H1 (cell line): ENCODE results near the gene UBR2. TPM values are rescaled to one million over a fixed set of nuclear protein-coding genes. Genes with fewer than 3 reads are reported as not detected.

Experiments
- CTCF ChIA-PET: fragments of 300-600 bp; sonication (Branson Sonifier 250); formaldehyde crosslinking; loops from one replicate; lab custom pipeline; 2021; ENCODE audit not compliant: partially characterized antibody; lab: Charles Lee
- POLR2A ChIA-PET: fragments of 300-600 bp; sonication (Branson Sonifier 250); formaldehyde crosslinking; loops from one replicate; lab custom pipeline; 2021; ENCODE audit warnings: inconsistent platforms; ENCODE audit not compliant: partially characterized antibody; lab: Charles Lee
- DNase-seq, 2 experiments: peaks; one replicate each; pipeline versions ENCODE4 v3.0.0 to v3.0.0-alpha.2; 2010 to 2022; ENCODE audit warnings: low spot score in 2 of 2, low read depth in 1 of 2, mixed read lengths in 1 of 2
- FAIRE-seq: peaks from 2 replicates; lab custom pipeline; 2011; peaks lifted over from hg19 to GRCh38; lab: Jason Lieb, UNC
- H2AFZ ChIP-seq: 2 replicates; pipeline ENCODE4 v1.8.1; 2012; ENCODE audit warnings: low read length, inconsistent platforms
- H2AK5ac ChIP-seq: 2 replicates; pipeline ENCODE4 v1.6.1; 2013; ENCODE audit warnings: low read depth, low read length
- H2BK120ac ChIP-seq: replicated peaks from 2 replicates; pipeline ENCODE3; 2013; ENCODE audit warnings: low read depth, low read length, inconsistent platforms
- H2BK12ac ChIP-seq: 2 replicates; pipeline ENCODE4 v1.6.1; 2013; ENCODE audit warnings: low read depth, low read length
- H2BK15ac ChIP-seq: 2 replicates; pipeline ENCODE4 v1.6.1; 2013; ENCODE audit warnings: low read length
- H2BK20ac ChIP-seq: 2 replicates; pipeline ENCODE4 v1.6.1; 2013; ENCODE audit warnings: low read length
- H2BK5ac ChIP-seq: 2 replicates; pipeline ENCODE4 v1.6.1; 2013; ENCODE audit warnings: low read depth, low read length
- H3K14ac ChIP-seq: 2 replicates; pipeline ENCODE4 v1.6.1; 2013; ENCODE audit warnings: inconsistent platforms; ENCODE audit not compliant: insufficient read length
- H3K18ac ChIP-seq: 2 replicates; pipeline ENCODE4 v1.6.1; 2013; ENCODE audit warnings: low read length; ENCODE audit errors: extremely low read depth
- H3K23ac ChIP-seq: 2 replicates; pipeline ENCODE4 v1.6.1; 2013; ENCODE audit warnings: inconsistent platforms; ENCODE audit not compliant: insufficient read length
- H3K23me2 ChIP-seq: 2 replicates; pipeline ENCODE4 v1.6.1; 2013; ENCODE audit warnings: low read depth, low read length
- H3K27ac ChIP-seq: 2 replicates; pipeline ENCODE4 v1.6.1; 2011; ENCODE audit warnings: low read depth, low read length, inconsistent platforms
- H3K27me3 ChIP-seq, 4 experiments: replicated peaks in 1 of 4; 1 replicate in 1 of 4; 2 replicates in 3 of 4; pipeline versions ENCODE4 v1.6.1 to v1.8.1; 2011 to 2013; ENCODE audit warnings: low read length in 3 of 4, mild to moderate bottlenecking in 3 of 4, inconsistent platforms in 2 of 4, mixed read lengths in 2 of 4, moderate library complexity in 1 of 4; ENCODE audit not compliant: control insufficient read depth in 3 of 4, insufficient read depth in 3 of 4; ENCODE audit errors: extremely low read depth in 1 of 4
- H3K36me3 ChIP-seq, 4 experiments: 2 replicates each; pipeline versions ENCODE4 v1.6.1 to v1.8.1; 2011 to 2013; ENCODE audit warnings: mild to moderate bottlenecking in 4 of 4, low read length in 3 of 4, moderate library complexity in 2 of 4, control low read depth in 1 of 4, inconsistent platforms in 1 of 4; ENCODE audit not compliant: insufficient read depth in 4 of 4, control insufficient read depth in 2 of 4
- H3K4ac ChIP-seq: replicated peaks from 2 replicates; pipeline ENCODE3; 2013; ENCODE audit warnings: low read length, low read depth, mixed read lengths, inconsistent platforms; ENCODE audit not compliant: insufficient read length
- H3K4me1 ChIP-seq, 4 experiments: replicated peaks in 1 of 4; 1 replicate in 1 of 4; 2 replicates in 3 of 4; pipeline versions ENCODE4 v1.6.1 to v1.8.1; 2011 to 2013; ENCODE audit warnings: low read length in 3 of 4, inconsistent platforms in 2 of 4, mixed read lengths in 1 of 4; ENCODE audit not compliant: insufficient read depth in 4 of 4, control insufficient read depth in 3 of 4
- H3K4me2 ChIP-seq, 2 experiments: 2 replicates each; pipeline versions ENCODE4 v1.6.1 to v1.8.1; 2011 to 2013; ENCODE audit warnings: low read depth in 2 of 2, low read length in 2 of 2, control low read depth in 1 of 2, inconsistent platforms in 1 of 2, mild to moderate bottlenecking in 1 of 2; ENCODE audit not compliant: insufficient read depth in 1 of 2
- H3K4me3 ChIP-seq, 4 experiments: fragments of 200-600, 300-600 bp in 1 of 4; sonication (generic), shearing (Covaris generic), sonication (Bioruptor Twin) in 1 of 4; 2 replicates each; pipeline versions ENCODE4 v1.5.1 to v1.8.1; 2011 to 2016; ENCODE audit warnings: low read length in 4 of 4, low read depth in 3 of 4, control low read depth in 2 of 4, inconsistent platforms in 2 of 4, mild to moderate bottlenecking in 2 of 4, mixed read lengths in 1 of 4, moderate library complexity in 1 of 4; ENCODE audit not compliant: insufficient read depth in 2 of 4; ENCODE audit errors: extremely low read depth in 1 of 4
- H3K56ac ChIP-seq: replicated peaks from 2 replicates; pipeline ENCODE3; 2013; ENCODE audit warnings: low read depth, mild to moderate bottlenecking, mixed read lengths, low read length, inconsistent platforms; ENCODE audit not compliant: insufficient read length
- H3K79me1 ChIP-seq: 2 replicates; pipeline ENCODE4 v1.6.1; 2013; ENCODE audit warnings: low read depth, low read length, control low read depth
- H3K79me2 ChIP-seq, 2 experiments: 2 replicates each; pipeline versions ENCODE4 v1.6.1 to v1.8.1; 2012 to 2013; ENCODE audit warnings: low read length in 2 of 2, mild to moderate bottlenecking in 2 of 2, inconsistent platforms in 1 of 2; ENCODE audit not compliant: insufficient read depth in 2 of 2, control insufficient read depth in 1 of 2
- H3K9ac ChIP-seq, 4 experiments: replicated peaks in 1 of 4; 1 replicate in 1 of 4; 2 replicates in 3 of 4; pipeline versions ENCODE4 v1.6.1 to v1.8.1; 2011 to 2013; ENCODE audit warnings: low read depth in 3 of 4, low read length in 3 of 4, control low read depth in 2 of 4, mild to moderate bottlenecking in 2 of 4, moderate library complexity in 2 of 4, inconsistent platforms in 1 of 4; ENCODE audit errors: extremely low read depth in 1 of 4
- H3K9me3 ChIP-seq, 2 experiments: 2 replicates each; pipeline versions ENCODE4 v1.6.1 to v1.8.1; 2012 to 2013; ENCODE audit warnings: mild to moderate bottlenecking in 2 of 2, moderate library complexity in 2 of 2, control low read depth in 1 of 2, inconsistent platforms in 1 of 2, low read depth in 1 of 2, low read length in 1 of 2, mixed read lengths in 1 of 2; ENCODE audit not compliant: insufficient read depth in 2 of 2
- H4K20me1 ChIP-seq, 2 experiments: replicated peaks in 1 of 2; 2 replicates each; pipeline versions ENCODE3 to v1.8.1; 2011 to 2013; ENCODE audit warnings: inconsistent platforms in 2 of 2, low read length in 2 of 2, mild to moderate bottlenecking in 1 of 2; ENCODE audit not compliant: insufficient read depth in 2 of 2, control insufficient read depth in 1 of 2
- H4K5ac ChIP-seq: 2 replicates; pipeline ENCODE4 v1.6.1; 2013; ENCODE audit warnings: low read length, low read depth, mixed read lengths, inconsistent platforms; ENCODE audit not compliant: insufficient read length
- H4K8ac ChIP-seq: 2 replicates; pipeline ENCODE4 v1.8.0; 2013; ENCODE audit warnings: mild to moderate bottlenecking, moderate library complexity, low read length, inconsistent platforms; ENCODE audit not compliant: insufficient read depth; ENCODE audit errors: extremely low read depth
- H4K91ac ChIP-seq: replicated peaks from 2 replicates; pipeline ENCODE3; 2013; ENCODE audit warnings: low read length, mixed read lengths, inconsistent platforms; ENCODE audit not compliant: insufficient read length
- NRF1 ChIP-seq: IDR thresholded peaks from 2 replicates; pipeline ENCODE4 v1.6.1; 2011; ENCODE audit warnings: mild to moderate bottlenecking, low read depth, low read length, improper control_type of control experiment
- POLR2A ChIP-seq, 2 experiments: IDR thresholded peaks; 1 replicate in 1 of 2; 2 replicates in 1 of 2; pipeline ENCODE4 v1.6.1; 2011; ENCODE audit warnings: low read depth in 2 of 2, low read length in 2 of 2, mild to moderate bottlenecking in 2 of 2; ENCODE audit errors: control extremely low read depth in 1 of 2
- POLR2AphosphoS5 ChIP-seq: IDR thresholded peaks from 2 replicates; pipeline ENCODE4 v1.6.1; 2011; ENCODE audit warnings: low read depth, low read length
- RAD21 ChIP-seq, 2 experiments: IDR thresholded peaks in 1 of 2; conservative IDR thresholded peaks in 1 of 2; 2 replicates each; pipeline ENCODE4 v1.6.1; 2011; ENCODE audit warnings: low read depth in 2 of 2, low read length in 2 of 2, improper control_type of control experiment in 1 of 2, inconsistent platforms in 1 of 2, mild to moderate bottlenecking in 1 of 2, moderate library complexity in 1 of 2
- SUZ12 ChIP-seq: fragments of 200-600 bp; sonication (generic); IDR thresholded peaks from 2 replicates; pipeline ENCODE4 v1.6.1; 2012; ENCODE audit warnings: mild to moderate bottlenecking, inconsistent platforms, low read length, moderate library complexity, mixed read lengths
- TAF7 ChIP-seq: optimal IDR thresholded peaks from 2 replicates; pipeline ENCODE3; 2011; ENCODE audit warnings: low read depth, mild to moderate bottlenecking, inconsistent platforms, low read length, moderate library complexity, borderline replicate concordance
- TBP ChIP-seq: IDR thresholded peaks from 2 replicates; pipeline ENCODE4 v1.6.1; 2011; ENCODE audit warnings: low read depth, low read length, improper control_type of control experiment
- TEAD4 ChIP-seq: IDR thresholded peaks from 2 replicates; pipeline ENCODE4 v1.6.1; 2012; ENCODE audit warnings: low read depth, low read length, inconsistent platforms, mixed read lengths
- ZNF274 ChIP-seq: IDR thresholded peaks from 2 replicates; pipeline ENCODE4 v1.7.0; 2012; ENCODE audit warnings: low read length, borderline replicate concordance; ENCODE audit errors: extremely low read depth
- WGBS, 2 experiments: shearing (Covaris generic) in 1 of 2; methylation state at CpG; one replicate each; pipeline versions ENCODE4 v1.1.6 to v1.1.7; 2013 to 2015; ENCODE audit warnings: low lambda C conversion rate in 2 of 2, mixed read lengths in 2 of 2, inconsistent platforms in 1 of 2, low coverage in 1 of 2, missing lambda C conversion rate in 1 of 2; ENCODE audit not compliant: insufficient replicate concordance in 2 of 2, insufficient coverage in 1 of 2, insufficient read length in 1 of 2; ENCODE audit errors: extremely low coverage in 1 of 2, missing lambda C conversion rate in 1 of 2; 5-methylcytosine and 5-hydroxymethylcytosine counted together
- polyA plus RNA-seq, 7 experiments: library from polyadenylated mRNA; depleted of rRNA in 3 of 7; stranded (reverse) in 5 of 7; unstranded in 2 of 7; fragments of >200 nt in 5 of 7; fragments of 200-250 nt in 2 of 7; gene quantifications; 1 replicate in 5 of 7; 2 replicates in 1 of 7; 4 replicates in 1 of 7; pipeline versions ENCODE4 v1.2.1 to v1.2.3, GENCODE V29; 2011 to 2013; ENCODE audit warnings: missing spikeins in 2 of 7, mixed read lengths in 2 of 7
- total RNA-seq: library from RNA; stranded (reverse); fragmentation: NEBNext Ultra II Directional; extraction: Animal tissue kit (Norgen Biotek cat#: 25700); gene quantifications from 2 replicates; pipeline ENCODE4 v1.2.1, GENCODE V29; 2021

Gene UBR2
- total and polyA plus RNA-seq, 2 of the 8 experiments (the other 6 are each of a cell fraction or from before 2014, with no cell fraction given), result 6.5 to 19.5 TPM

DNA sequence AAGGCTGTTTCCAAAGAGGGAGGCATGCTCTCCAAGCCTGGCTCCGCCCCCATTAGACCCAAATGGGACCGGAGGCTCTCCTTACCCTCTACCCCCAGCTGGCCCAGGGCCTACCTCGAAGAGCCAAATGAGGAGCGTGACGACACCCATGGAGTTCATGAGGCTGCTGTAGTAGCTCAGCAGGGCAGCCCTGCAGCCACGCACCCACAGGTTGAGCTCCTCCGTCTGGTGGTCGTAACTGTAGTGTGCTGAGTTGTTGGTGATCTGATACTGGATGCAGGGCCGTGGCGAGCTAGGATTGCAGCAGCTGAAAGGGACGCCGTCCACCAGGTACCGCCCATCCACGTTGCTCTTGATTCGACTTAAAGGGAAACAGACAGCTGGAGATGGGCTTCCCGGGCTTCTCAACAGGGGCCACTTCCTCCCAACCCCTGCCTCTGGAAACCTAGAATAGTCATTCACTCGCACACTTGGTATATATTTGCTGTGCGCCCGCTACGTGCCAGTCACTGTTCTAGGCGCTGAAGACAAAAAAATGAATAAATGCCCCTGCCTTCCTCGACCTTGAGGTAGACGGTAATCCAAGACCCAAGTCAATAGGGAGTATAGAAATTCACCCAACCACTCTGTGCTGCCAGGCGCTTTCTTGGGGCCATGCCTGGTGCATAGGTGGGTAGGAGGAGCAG, 140.6 kb downstream of the UBR2 start:
- H3K4ac ChIP-seq, result no peak overlapping the region
- peak overlapping the region; percentile 26 to 61; a peak in 3 of 4 replicates for H3K4me2 ChIP-seq
- 0 out of 7 replicates have a peak overlapping the region, but pooled peaks of 1 of the 4 experiments have one; percentile 1 for H3K9ac ChIP-seq
- CTCF ChIA-PET, result interaction anchor here (1.3 to 6.1 kb wide), 5 partner anchors 10 to 194 kb away, joined by 5 to 41 read pairs (median 8); no protein-coding TSS in a partner anchor
- no peaks in the 10 kb centered on the region for H3K79me1 ChIP-seq
- H4K91ac ChIP-seq, result peak overlapping the region; percentile 56
- 0 out of 2 replicates have a peak overlapping the region, but pooled peaks have one; percentile 1 for H3K18ac ChIP-seq
- no peak overlapping the region for H3K23ac ChIP-seq
- no peak overlapping the region for H4K5ac ChIP-seq
- POLR2A ChIA-PET, result interaction anchor here (0.7 to 2.0 kb wide), 11 partner anchors 10 to 548 kb away, joined by 3 to 14 read pairs (median 4); partner anchors contain the start of genes RPL7L1 and UBR2
- H3K4me1 ChIP-seq, result peaks cover 0 to 6% (median 1%) of the 10 kb centered on the region in 4 experiments; a peak in 3 of 7 replicates
- H3K36me3 ChIP-seq, result no peaks in the 10 kb centered on the region
- H3K9me3 ChIP-seq, result no peaks in the 10 kb centered on the region
- peak overlapping the region; percentile 57; the same call in 1 of the 2 replicates for H2BK5ac ChIP-seq
- no peak overlapping the region for H3K27ac ChIP-seq
- H3K79me2 ChIP-seq, result no peaks in the 10 kb centered on the region
- H4K8ac ChIP-seq, result peak overlapping the region; percentile 86
- H2BK15ac ChIP-seq, result peak overlapping the region; percentile 31; the same call in 1 of the 2 replicates
- TF ChIP-seq TBP, result peak; percentile 66
- TF ChIP-seq ZNF274, result no peak
- TF ChIP-seq SUZ12, result no peak
- TF ChIP-seq POLR2AphosphoS5, result peak; percentile 78; the same call in 1 of the 2 replicates
- no peak for TF ChIP-seq TEAD4
- TF ChIP-seq POLR2A (IDR thresholded peaks at IDR 0.05; ENCODE audit: control extremely low read depth in 1 of 2, low read depth in 2 of 2, low read length in 2 of 2), result peak in 1 of 2 experiments; percentile 63; a peak in 2 of 3 replicates
- no peak for TF ChIP-seq RAD21 (IDR thresholded peaks at IDR 0.05 in 1 of 2, conservative IDR thresholded peaks at IDR 0.05 in 1 of 2; ENCODE audit: low read depth in 2 of 2, low read length in 2 of 2)
- peak; percentile 91 for TF ChIP-seq TAF7
- TF ChIP-seq NRF1, result no peak
- no peak overlapping the region for H2AK5ac ChIP-seq
- H3K4me3 ChIP-seq, result peak overlapping the region in 2 of 4 experiments; percentile 2 to 43; a peak in 3 of 8 replicates
- WGBS, 2 experiments, result 73% methylated on average over 24 of the region's 24 CpGs; no CpG with 5 or more reads in 1 of the 2 experiments
- H3K14ac ChIP-seq, result no peak overlapping the region
- no peaks in the 10 kb centered on the region for H4K20me1 ChIP-seq
- no peak overlapping the region for H3K56ac ChIP-seq
- DNase-seq, result peak in 1 of 2 experiments; percentile 57
- H3K27me3 ChIP-seq, result no peaks in the 10 kb centered on the region
- H3K23me2 ChIP-seq, result peaks cover 2% of the 10 kb centered on the region; the same call in 1 of the 2 replicates
- H2AFZ ChIP-seq, result peak overlapping the region; percentile 98
- H2BK120ac ChIP-seq, result no peak overlapping the region
- FAIRE-seq, result no peak
- H2BK12ac ChIP-seq, result peak overlapping the region; percentile 32; the same call in 1 of the 2 replicates
- H2BK20ac ChIP-seq, result no peak overlapping the region; the same call in 1 of the 2 replicates
